IPS DF 6.9 (cell line): ENCODE measurements around the gene NCOA3.

Experiments
- DNase-seq: peaks from one replicate; pipeline ENCODE4 v3.0.0-alpha.2; 2013; ENCODE audit warnings: low read depth, low spot score
- H3K27ac ChIP-seq: one replicate; pipeline ENCODE4 v1.5.1; 2013; ENCODE audit warnings: low read length, control low read depth
- H3K27me3 ChIP-seq: 2 replicates; pipeline ENCODE4 v1.6.1; 2013; ENCODE audit warnings: mild to moderate bottlenecking, low read length; ENCODE audit not compliant: control insufficient read depth, insufficient read depth
- H3K36me3 ChIP-seq: 2 replicates; pipeline ENCODE4 v1.6.1; 2013; ENCODE audit warnings: low read length; ENCODE audit not compliant: control insufficient read depth, insufficient read depth
- H3K4me1 ChIP-seq: 2 replicates; pipeline ENCODE4 v1.6.1; 2013; ENCODE audit warnings: low read length; ENCODE audit not compliant: control insufficient read depth, insufficient read depth
- H3K4me3 ChIP-seq: 2 replicates; pipeline ENCODE4 v1.5.1; 2013; ENCODE audit warnings: mild to moderate bottlenecking, low read length
- H3K9me3 ChIP-seq: 2 replicates; pipeline ENCODE4 v1.6.1; 2013; ENCODE audit warnings: low read length, inconsistent platforms; ENCODE audit not compliant: control insufficient read depth, insufficient read depth
- WGBS: extraction: QIAGEN DNeasy Blood & Tissue Kit; methylation state at CpG from one replicate; pipeline ENCODE4 v1.1.7; 2013; ENCODE audit warnings: mixed read lengths, missing lambda C conversion rate; ENCODE audit not compliant: insufficient read length, insufficient coverage; 5-methylcytosine and 5-hydroxymethylcytosine counted together

Gene NCOA3

DNA sequence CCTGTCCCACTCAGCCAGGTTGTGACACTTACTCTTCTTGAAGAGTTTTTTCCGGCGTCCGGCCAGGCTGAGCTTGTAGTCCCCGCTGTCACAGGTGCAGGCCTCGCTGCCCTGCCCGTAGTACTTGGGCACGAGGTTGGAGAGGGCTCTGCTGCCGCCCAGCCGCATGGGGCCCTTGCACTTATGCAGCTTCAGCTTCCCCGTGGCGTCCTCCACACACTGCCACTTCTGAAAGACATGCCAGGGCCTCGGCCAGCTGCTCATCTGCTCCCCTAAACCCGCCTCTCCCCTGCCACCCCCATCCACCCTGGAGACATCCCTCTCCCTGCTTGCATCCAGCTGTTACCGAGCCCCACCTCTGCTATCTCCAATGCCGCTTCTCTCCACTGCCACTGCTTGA is 170.5 kb downstream of the NCOA3 start:
- no CpG with 5 or more reads among the region's 15 CpGs for WGBS
- DNase-seq = no peak
- H3K9me3 ChIP-seq = no peaks in the 10 kb centered on the region
- H3K36me3 ChIP-seq = no peaks in the 10 kb centered on the region
- no peak overlapping the region for H3K4me3 ChIP-seq
- H3K27me3 ChIP-seq = no peaks in the 10 kb centered on the region
- no peak overlapping the region for H3K27ac ChIP-seq
- no peaks in the 10 kb centered on the region; the same call in 1 of the 2 replicates for H3K4me1 ChIP-seq

DNA sequence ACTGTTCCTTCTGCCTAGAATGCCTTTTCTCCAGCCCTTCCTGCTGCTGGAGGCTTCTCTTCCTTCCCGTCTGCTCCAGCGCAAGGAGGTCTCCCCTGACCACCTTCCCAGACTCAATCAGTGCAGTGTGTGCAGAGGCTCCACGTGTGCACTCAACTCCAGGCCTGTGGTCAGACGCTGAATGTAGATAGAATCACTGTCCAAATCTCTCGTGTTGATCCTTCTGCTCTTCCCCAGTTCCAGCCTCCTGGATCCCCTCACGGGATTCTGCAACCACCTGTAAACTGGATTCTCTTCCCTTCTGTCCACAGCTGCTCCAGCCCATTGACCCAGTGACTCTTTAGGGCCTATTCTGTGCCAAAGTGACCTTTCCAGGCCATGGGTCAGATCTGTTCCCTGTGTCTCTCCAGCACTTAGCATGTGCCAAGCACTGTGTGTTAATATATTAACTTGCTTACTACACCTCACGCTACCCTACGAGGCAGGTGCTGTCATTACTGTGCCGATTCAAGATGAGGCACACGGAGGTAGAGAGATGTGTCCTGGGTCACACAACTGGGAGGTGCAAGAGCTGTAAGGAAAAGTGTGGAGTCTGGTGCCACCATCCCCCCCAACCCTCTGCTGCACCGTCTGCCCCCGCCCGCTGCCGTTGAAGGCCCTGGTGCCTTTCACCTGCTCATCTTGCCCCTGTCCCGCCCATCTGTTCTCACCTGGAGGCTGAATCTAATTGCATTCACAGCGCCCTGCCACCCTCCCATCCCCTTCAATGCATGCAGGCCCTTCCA is 171.4 kb downstream of the NCOA3 start:
- no peaks in the 10 kb centered on the region; the same call in none of the 2 replicates for H3K4me1 ChIP-seq
- H3K36me3 ChIP-seq = no peaks in the 10 kb centered on the region
- H3K9me3 ChIP-seq = no peaks in the 10 kb centered on the region
- H3K4me3 ChIP-seq = no peak overlapping the region
- no peak for DNase-seq
- WGBS = no CpG with 5 or more reads among the region's 16 CpGs
- H3K27me3 ChIP-seq = no peaks in the 10 kb centered on the region
- H3K27ac ChIP-seq = no peak overlapping the region

DNA sequence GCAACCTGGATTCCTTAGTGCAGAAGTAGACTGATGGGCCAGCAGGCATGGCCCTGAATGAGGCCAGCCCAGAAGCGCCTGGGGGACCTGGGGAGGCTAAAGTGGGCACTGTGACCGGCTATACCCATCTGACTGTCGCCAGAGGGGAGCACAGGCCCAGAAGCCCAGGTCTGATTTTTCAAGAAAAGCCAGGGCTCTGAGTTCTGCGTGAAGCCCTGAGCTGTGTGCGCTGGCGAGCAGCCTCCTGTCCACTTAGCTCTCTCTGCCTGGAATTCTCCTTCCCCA is 171.9 kb downstream of the NCOA3 start:
- H3K4me3 ChIP-seq = no peak overlapping the region
- no peaks in the 10 kb centered on the region for H3K27me3 ChIP-seq
- DNase-seq = no peak
- H3K9me3 ChIP-seq = no peaks in the 10 kb centered on the region
- H3K4me1 ChIP-seq = no peaks in the 10 kb centered on the region; the same call in none of the 2 replicates
- no CpG with 5 or more reads among the region's 6 CpGs for WGBS
- H3K27ac ChIP-seq = no peak overlapping the region
- H3K36me3 ChIP-seq = no peaks in the 10 kb centered on the region

DNA sequence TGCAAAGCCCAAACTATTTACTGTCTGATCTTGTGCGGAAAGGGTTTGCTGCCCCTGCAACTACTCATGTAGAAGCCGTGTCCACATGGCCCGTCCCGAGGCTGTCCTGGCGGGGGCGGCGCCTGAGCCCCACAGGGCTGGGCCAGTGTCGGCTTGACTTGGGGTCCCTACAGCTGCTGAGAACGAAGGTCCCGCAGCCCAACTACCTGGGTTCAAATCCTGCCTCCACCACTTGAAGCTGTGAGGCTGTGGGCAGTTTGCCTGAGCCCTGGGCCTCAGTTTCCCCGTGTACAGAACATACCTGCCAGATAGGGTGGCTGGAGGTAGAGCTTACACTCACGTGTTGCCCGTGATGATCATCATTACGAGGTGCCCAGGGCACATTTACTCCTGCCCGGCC is 172.5 kb downstream of the NCOA3 start:
- H3K27me3 ChIP-seq = no peaks in the 10 kb centered on the region
- no peak for DNase-seq
- H3K27ac ChIP-seq = no peak overlapping the region
- H3K4me3 ChIP-seq = no peak overlapping the region
- H3K4me1 ChIP-seq = no peaks in the 10 kb centered on the region; the same call in none of the 2 replicates
- H3K9me3 ChIP-seq = no peaks in the 10 kb centered on the region
- no peaks in the 10 kb centered on the region for H3K36me3 ChIP-seq
- WGBS = no CpG with 5 or more reads among the region's 15 CpGs

DNA sequence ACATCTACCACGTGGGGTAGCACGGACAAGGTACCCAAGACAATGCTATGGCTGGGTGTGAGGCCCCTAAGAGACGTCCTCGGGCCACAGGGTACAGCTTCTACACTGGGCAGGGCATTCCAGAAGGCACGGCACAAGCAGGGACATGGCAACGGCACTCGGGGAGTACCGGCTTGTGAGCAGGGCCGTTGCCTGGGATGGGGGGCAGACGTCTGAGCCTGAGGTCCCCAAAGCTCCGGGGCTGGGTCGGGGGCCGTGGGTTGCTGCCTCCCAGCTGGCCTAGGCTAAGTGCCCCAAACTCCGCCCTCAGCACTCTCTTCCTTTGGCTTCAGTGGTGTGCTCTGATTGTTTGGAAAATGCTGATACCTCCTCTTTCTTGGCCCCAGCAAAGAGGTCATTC is 173.0 kb downstream of the NCOA3 start:
- Histone ChIP-seq H3K27ac (no peak overlapping the region), H3K9me3 (no peaks in the 10 kb centered on the region), H3K4me1 (no peaks in the 10 kb centered on the region; the same call in none of the 2 replicates), H3K36me3 (no peaks in the 10 kb centered on the region), H3K27me3 (no peaks in the 10 kb centered on the region), H3K4me3 (no peak overlapping the region)
- no CpG with 5 or more reads among the region's 14 CpGs for WGBS
- DNase-seq = no peak

DNA sequence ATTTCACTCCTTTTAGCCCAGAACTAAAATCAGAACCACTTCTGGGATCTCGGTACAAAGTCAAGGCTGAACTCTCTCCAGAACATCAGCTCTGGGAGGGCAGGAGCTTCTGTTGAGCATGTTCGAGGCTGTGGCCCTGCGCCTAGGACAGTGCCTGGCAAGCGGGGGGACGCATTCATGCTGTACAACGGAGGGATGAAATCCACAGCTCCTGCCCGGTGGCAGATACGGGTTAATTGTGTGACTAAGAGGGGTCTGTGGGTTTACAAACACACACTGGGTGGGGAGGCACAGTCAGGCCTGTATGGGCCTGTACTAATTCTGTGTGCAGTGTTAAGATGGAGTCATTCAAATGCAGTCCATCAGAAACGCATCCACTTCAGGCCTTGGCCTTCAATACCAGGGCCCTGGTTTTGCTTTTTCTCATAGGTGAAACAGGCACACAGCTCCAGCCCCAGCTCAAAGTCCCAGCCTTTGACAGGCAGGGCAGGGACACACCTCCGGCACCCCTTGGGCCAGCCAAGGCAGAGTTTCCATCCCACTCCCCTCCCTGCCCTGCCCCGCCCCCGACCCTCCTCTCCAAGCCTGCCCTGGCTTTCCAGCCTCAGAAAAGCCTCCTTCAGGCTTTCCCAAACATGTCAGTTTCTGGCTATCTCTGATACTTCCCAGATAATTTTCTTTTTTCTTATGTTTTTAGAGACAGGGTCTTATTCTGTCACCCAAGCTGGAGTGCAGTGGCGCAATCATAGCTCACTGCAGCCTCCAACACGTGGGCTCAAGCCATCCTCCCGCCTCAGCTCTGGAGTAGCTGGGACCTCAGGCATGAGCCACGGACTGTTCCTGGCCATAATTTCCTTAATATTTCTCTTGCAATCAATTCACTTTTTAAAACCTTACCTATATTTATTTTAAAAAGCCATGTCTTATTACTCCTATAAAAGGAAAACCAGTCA is 173.8 kb downstream of the NCOA3 start:
- Histone ChIP-seq H3K27ac (no peak overlapping the region), H3K36me3 (no peaks in the 10 kb centered on the region), H3K4me1 (no peaks in the 10 kb centered on the region; the same call in none of the 2 replicates), H3K27me3 (no peaks in the 10 kb centered on the region), H3K9me3 (no peaks in the 10 kb centered on the region), H3K4me3 (no peak overlapping the region)
- no peak for DNase-seq
- WGBS = no CpG with 5 or more reads among the region's 16 CpGs

DNA sequence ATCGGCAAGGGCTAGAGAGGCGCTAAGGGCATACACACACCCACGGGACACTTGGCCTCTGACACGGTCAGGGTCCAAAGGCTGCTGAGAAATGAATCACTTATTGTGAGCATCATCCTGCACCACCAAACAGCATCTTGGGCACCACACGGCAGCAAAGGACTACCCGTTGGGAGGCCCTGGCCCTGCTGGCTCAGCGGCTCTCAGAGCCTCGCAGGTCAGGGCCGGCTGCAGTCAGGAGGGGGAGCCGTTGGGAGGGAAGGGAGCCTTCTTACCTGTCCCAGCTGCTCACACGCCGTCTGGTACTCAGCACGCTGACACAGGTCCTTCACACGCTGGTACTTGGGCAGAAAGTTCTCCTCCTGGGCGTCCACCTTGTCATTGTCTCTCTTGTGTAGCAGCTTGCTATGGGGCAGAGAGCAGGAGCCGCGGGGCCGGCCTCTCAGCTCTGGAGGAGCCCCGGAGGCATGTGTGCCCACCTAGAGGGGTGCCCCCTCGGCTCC is 174.6 kb downstream of the NCOA3 start:
- Histone ChIP-seq H3K27ac (no peak overlapping the region), H3K4me1 (no peaks in the 10 kb centered on the region; the same call in none of the 2 replicates), H3K9me3 (no peaks in the 10 kb centered on the region), H3K36me3 (no peaks in the 10 kb centered on the region), H3K4me3 (no peak overlapping the region), H3K27me3 (no peaks in the 10 kb centered on the region)
- no peak for DNase-seq
- WGBS = no CpG with 5 or more reads among the region's 20 CpGs

DNA sequence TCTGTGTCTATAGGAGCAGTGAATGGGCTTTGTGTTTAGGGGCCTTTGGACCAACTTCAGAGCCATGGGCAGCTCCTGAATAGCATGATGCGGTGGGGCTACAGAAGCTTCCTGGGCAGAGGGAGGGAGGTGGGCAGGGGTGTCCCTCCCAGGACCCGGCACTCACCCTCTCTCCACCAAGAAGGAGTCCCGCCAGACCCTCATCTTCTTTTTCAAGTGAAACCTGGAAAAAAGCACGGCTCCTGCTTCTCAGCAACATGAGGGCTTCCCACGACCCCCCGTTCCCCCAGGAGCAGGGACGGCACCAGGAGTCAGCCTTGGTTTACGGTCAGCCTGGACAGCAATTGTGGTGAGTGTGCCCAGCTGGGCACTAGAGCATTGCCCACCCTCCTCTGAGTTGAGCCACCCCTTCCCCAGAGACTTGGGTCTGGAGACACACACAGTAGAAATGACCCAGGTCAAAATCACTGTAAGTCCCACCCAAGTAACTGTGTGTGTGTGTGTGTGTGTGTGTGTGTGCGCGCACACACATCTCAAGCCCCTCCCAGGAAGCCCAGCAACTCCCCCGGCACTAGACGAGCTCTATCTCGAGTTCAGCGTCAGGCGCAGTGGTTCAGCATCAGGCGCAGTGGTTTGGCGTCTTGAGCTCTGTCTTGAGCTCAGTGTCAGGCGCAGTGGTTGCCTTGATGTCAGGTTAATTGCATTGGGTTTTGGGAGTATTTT is 175.4 kb downstream of the NCOA3 start:
- no peaks in the 10 kb centered on the region for H3K9me3 ChIP-seq
- no peaks in the 10 kb centered on the region for H3K27me3 ChIP-seq
- WGBS = no CpG with 5 or more reads among the region's 18 CpGs
- no peaks in the 10 kb centered on the region; the same call in none of the 2 replicates for H3K4me1 ChIP-seq
- H3K36me3 ChIP-seq = no peaks in the 10 kb centered on the region
- no peak overlapping the region for H3K27ac ChIP-seq
- H3K4me3 ChIP-seq = no peak overlapping the region
- no peak for DNase-seq

DNA sequence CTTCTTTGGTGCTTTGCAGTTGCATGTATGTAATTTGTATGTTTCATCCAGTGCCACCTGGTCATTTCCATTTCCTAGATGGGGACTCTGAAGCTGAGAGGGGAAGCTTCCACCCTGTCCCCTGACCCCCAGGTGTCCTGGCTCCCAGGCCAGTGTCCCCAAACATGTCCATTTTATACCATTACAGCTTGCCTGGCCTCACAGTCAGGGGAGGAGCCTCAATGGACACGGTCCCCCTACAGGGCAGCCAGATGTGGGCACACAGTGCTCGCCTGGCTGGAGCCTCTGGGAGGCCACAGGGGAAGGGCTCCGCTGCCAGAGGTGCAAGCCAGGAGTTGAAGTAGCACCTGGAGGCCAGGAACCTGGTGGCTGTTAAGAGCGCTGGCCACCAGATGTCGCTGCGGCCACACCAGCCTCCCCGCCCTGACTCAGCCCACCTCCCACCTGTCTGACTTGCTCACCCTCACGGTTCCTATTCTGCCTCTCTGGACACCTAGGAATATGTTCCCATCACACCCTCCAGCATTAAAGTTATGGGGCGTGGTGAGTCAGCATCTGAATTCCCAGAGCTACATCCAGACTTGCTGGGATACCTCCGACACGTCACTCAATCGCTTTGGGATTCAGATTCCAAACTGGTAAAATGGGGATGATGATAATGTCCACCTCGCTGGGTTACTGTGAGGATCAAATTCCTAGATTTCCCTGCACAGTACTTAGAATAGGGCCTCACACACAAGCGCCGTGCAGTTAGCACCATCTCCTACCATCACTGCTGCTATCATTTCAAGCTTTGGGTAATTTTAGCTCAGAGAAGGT is 176.2 kb downstream of the NCOA3 start:
- no CpG with 5 or more reads among the region's 15 CpGs for WGBS
- DNase-seq = peak; percentile 63
- H3K36me3 ChIP-seq = no peaks in the 10 kb centered on the region

More for the DNA sequence above, 176.2 kb downstream of the NCOA3 start:
- Histone ChIP-seq H3K9me3 (no peaks in the 10 kb centered on the region), H3K27ac (no peak overlapping the region), H3K27me3 (no peaks in the 10 kb centered on the region), H3K4me3 (no peak overlapping the region), H3K4me1 (no peaks in the 10 kb centered on the region; the same call in 1 of the 2 replicates)
